Right renal cortex interstitium (tissue), 3 donors: ENCODE results near the gene SMIM7. TPM values are rescaled to one million over a fixed set of nuclear protein-coding genes. Genes with fewer than 3 reads are reported as not detected.

Source experiments
- DNase-seq, 3 donors: peaks; one replicate each; pipeline ENCODE4 v3.0.0-alpha.2; 2013; ENCODE audit warnings: low read depth in 3 of 3, low spot score in 2 of 3
- polyA plus RNA-seq, 3 donors: library from polyadenylated mRNA; unstranded; fragments of 120-200 nt; gene quantifications; one replicate each; pipeline ENCODE4 v1.2.1, GENCODE V29; 2013; ENCODE audit not compliant: insufficient read length in 3 of 3

SMIM7 gene
- polyA plus RNA-seq, 3 donors = 105 to 113 (median 110) TPM

DNA sequence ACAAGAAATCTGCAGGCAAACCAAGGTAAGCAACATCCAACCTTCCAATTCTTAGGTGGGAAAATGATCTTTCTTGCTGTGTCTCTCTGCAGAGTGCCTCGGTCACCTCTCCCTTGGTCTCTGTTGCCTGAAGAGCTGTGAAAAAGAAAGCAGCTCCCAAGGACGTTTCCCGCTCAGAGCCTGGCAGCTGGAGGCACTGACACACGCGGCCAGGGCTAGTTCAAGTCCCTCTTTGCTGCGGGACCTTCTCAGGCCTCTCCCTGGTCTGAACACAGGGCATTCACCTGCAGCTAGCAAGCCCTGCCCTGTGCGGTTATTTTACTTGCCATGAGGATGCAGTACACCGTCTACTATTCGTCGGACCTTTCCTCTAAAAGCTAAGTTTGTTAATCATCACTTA is 35.7 kb downstream of the SMIM7 start:
- DNase-seq = no peak

DNA sequence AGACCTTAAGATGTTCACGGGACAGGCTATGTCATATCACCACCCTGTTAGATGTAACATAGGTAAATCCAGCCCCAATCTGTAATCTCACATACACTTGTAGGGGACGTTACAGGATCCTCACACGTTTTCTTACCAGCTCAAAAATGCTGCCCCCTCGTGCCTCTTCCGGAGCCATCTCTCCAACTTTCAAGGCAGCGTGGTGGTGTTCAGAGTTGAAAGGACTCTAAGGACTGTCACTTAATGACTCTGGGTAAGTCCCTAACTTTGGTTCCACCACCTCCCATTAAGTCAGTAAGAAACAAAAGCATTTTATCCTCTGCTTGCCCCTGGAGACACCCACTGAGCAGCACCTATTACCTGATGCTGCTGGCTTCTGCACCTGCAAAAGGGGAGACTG is 36.4 kb downstream of the SMIM7 start:
- no peak for DNase-seq

DNA sequence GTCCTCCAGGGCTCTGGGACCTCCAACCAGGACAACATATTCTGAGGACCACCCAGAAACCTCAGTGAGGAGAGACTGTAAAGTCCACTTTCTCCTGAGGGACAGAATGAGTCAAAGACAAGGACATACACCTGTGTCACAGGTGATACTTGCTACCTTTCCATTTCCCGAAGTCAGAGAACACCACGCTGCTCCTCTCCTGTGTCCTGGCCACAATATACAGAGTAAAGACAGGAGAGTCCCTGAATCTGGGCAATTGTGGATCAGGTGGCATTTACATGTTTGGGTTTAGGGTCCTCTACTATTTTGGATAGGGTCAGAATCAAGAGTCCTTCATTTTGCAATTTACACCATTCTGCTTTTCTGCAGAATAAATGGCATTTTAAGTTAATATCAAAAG is 36.9 kb downstream of the SMIM7 start:
- DNase-seq = no peak

DNA sequence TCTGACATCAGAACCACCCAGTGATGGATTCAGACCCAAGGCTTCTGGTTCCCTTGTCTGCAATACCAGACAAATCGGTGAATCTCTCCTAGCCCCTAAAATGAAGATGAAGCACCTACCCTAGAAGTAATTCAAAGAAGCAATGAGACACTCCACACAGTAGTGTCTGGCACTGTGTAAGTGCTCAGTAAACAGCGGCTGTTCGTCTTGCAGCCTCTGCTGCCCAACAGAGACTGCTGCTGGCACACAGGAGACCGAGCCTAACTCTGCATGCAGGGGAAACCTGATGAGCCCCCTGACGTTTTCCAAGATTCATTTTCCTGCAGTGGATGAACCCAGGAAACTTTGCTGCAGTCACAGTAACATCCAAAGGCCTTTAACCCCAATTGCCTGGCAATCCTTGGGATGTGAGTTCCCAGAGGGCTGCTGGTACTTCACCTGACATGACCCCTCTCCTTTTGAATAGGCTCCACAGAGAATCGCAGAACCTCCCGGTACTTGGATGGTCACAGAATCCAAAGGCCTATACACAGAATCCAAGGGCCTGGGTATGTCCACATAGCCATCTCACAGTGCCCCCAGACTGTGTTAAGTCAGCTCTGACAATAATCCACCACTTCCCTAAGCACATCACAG is 38.7 kb downstream of the SMIM7 start:
- no peak for DNase-seq

DNA sequence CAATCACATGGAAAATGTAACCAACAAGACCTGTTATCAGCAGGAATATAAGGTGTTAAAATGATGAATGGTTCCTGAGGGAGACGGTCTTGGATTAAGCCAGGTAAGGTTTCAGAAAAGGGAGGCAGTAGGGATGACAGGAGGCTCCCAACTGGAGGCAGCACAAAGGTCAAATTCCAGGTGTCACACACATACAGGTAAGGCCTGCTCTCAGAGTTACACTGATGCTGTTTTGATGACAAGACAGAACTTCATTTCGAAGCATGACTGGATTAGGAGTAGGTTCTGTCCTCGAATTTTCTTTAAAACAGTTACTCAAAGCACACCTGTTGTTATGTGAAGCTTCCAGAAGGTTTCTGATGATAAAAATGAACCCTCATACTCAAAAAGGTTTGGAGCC is 39.4 kb downstream of the SMIM7 start:
- DNase-seq = no peak

DNA sequence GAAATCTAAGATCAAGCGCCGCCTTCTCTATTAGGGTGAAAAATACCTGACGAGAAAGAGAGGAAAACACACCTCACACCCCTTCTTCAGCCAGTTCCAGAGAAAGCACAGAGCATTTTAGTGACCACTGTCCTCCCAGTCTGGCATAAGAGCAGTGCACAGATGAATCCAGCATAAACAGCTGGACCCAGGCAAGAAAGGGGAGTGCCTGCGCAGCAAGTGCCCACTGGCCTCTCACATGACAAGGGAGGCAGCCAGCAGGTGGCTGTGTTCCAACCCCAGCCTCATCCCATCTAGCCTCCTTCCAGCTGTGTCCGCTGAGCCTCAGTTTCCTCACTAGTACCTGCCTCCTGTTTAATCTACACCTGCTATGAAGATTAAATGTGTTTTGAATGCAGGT is 39.9 kb downstream of the SMIM7 start:
- no peak for DNase-seq

DNA sequence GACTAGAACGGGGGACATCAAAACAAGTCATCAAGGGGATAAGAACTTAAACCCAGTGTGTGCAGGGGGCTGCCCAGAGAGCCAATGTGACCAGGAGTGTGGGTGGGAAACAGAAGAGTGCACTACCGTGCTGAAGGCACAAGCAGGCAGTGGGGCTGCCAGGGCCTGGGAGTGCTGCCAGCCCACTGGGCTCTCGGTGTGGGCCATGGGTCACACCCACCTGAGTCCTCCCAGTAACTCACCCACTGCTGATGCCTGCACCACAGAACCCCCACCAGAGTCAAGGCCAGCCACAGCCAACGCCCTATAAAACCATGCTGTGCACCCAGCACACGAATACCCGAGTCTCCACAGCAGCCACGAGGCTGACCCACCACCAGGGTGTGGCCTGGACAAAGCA is 40.5 kb downstream of the SMIM7 start:
- no peak for DNase-seq

DNA sequence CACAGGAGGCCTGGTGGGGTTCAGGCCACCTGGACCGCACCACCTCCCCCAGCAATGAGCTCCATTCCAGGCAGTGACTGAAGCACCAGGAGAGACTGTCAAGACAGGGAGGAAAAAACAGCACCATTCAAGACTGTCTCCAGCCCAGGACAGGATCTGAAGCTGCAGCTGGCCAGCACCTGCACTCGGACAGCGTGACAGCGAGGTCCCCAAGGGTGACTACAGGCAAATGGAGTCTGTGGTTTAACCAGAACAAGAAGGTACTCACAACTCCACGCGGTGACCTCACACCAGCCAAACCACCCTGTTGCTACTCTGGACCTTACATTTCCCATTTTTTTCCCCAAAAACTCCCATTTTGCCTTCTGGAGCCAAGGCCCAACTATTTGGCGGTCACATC is 41.7 kb downstream of the SMIM7 start:
- DNase-seq = no peak

DNA sequence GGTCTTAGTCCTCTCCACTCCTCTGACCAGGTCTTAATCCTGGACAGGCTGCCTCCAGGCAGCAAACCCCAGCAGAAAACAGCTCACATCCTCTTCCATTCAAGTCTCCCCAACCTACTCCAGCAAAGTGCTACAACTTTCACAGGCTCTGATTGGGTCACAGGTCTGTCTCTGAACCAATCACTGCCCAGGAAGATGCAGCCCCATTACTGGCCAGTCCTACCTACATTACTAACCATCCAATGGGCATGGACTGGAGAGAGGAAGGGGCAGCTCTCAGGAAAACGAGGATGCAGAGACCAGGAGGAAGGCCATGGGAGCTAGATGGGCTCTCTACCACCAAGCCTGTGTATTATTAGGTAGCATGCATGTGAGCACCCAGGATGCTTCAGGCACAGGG is 44.1 kb downstream of the SMIM7 start:
- DNase-seq = no peak

DNA sequence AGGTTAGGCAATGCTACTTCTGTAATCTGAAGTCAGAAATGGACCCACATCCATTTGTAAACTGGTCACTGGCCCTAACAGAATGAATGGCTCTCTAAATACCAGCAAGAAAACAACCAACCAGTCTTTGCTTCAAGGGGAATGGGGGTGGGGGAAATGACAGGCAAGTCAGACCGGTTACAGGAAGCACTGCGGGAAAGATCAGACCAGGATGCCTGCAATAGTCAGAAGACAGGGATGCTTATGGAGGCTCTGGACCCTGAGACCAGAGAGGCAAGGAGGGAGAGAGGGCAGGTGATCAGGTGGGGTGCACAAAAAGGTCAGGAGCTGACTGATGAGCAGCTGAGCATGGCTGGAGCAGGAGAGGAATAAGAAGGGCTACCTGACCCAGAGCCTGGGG is 45.0 kb downstream of the SMIM7 start:
- no peak for DNase-seq

DNA sequence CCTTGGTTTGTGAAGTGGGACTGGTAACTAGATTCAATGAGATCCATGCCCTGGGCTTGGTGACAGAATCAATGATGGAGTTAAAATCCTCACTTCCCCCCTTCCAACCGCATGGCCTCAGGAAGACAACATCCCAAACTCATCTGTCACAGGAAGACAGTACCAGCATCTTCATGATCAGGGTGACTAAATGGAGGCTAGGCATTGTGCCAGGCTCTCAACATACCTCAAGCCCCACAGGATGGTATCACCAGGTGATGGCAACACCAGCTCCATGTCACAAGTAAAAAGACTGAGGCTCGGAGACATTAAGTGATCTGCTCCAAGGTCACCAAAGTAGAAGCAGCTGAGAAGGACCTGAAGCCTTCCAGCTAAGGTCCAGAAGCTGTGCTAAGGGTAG is 46.1 kb downstream of the SMIM7 start:
- no peak for DNase-seq

DNA sequence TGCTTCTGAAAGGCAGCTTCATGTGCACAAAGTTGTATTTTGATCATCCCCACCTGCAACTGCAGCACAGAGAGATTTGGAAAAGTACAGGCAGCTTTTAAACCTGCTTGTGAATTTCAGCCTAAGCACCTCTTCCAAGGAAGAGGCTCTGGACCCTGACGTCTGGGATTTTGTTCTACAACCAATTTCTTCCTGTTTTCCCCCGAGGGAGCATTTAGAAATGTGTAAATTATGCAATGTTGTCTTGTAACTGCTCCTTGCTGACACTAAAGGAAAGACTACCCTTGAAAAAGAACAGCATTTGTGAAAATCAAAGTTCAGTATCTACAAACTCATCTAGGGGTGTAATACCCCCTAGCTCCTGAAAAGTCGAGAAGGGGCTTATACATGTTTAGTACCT is 47.3 kb downstream of the SMIM7 start:
- DNase-seq = no peak

DNA sequence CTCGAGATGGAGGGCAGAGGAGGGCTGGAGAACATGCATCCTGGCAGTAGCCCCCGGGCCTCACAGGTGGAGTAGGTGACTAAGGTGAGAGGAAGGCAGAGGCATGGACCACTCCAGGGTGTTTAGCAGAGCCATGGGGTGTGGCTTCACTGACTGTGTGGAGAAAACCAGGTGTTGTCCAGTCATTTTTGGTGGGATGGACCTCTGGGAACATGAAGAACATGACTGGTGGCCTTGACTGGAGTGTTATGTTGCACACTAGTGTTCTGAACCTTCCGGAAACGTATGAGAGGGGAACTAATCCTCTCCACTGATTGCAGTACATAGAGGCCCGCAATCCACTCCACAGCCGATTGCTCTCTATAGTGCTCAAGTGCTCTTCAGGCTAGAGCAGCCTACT is 48.8 kb downstream of the SMIM7 start:
- no peak for DNase-seq

DNA sequence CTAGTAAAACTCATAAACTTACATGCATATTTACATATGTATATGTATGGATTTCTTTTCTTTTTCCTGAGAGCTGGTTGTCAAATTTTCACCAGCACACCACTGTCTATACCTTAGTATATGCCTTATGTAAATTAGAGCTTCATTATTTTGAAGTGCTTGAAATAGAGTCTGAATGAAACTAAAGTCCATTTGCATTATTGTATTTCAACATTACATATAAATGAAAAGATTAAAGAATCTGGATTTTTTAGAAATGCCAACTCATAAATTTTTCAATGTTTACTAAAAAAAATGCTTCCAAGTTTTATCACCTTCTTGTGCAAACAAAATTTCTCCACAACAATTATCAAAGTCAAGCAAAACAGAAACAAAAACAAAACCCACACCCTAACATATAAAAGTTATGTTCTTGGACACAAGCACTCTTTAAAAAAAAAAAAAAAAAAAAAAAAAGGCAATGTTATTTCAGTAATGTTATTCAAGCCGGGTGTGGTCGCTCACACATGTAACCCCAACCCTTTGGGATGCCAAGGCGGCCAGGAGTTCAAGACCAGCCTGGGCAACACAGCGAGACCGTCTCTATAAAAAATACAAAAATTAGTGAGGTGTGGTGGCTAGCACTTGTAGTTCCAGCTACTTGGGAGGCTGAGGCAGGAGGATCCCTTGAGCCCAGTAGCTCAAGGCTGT is 50.3 kb downstream of the SMIM7 start:
- DNase-seq = no peak

DNA sequence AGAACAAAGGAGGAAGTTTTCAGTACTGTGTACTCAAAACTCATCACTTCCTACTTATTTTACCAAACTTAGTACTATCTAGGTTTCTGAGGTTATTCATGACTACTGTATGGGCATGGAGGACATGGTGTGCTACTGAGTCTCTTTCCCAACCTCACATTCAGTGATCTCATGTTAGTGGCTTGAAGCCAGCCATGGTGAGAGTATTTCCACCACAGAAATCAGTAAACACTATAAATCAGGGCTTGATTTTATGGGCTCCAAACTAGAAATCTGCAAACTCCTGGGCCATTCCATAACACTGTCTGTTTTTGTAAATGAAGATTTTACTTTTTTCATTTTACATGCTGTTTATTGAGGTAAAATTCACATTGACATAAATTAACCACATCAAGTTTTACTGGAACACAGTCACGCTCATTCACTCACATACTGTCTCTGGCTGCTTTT is 51.6 kb downstream of the SMIM7 start:
- DNase-seq = no peak

DNA sequence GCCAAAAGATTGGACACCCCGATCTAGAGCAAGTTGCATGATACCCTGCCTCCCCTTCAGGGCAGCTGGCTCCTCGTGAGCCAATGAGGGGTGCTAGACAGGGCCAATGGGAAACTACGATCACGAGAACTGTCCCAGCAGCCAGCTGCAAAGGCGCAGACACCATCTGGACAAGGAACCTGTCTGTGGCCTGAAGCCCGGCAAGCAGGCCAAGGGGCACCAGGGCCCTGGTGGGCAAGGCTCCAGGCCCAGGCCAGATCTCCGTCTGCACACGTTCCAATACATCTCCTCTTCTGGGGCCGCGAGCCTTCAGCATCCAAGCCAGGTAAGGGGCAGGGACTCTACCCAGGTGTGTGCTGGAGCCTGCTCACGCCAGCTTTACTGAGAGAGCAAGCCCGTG is 52.1 kb downstream of the SMIM7 start:
- DNase-seq = no peak

DNA sequence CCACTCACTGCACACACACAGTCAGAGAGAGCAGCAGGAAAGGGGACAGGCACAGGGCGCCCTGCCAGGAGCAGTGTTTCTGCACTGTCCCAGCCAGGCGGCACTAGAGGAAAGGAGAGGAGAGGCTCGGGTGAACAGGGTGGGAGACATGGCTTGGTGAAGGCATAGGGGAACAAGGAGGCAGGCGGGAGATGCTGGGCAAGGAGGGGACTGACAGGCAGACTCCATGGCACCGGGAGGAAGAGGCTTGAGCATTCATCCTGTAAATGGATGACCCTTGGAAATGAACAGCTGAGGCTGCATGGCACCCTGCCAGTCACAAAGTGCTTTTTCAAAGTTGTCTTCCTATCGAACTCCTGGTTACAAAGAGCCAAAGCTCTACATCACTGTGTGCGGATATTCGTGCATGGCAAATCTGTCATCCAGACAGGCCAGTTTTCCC is 54.4 kb downstream of the SMIM7 start:
- no peak for DNase-seq

DNA sequence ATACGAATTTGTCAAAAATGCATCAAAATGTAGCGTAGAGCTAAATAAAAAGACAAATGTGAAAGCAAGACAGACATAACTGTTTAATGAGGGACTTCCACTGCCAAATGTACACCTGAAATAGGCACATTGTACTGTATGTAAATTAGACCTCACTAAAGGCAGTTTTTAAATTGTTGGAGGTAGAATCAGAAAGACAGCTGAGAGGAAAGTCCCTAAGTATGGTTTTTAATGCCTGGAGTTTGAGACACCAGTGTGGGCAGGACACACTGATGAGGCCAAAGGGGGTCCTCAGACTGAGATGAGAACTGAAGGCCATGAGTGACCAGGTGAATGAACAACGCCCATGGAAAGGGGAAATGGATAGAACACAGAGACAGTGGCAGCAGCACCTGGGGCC is 54.8 kb downstream of the SMIM7 start:
- no peak for DNase-seq

DNA sequence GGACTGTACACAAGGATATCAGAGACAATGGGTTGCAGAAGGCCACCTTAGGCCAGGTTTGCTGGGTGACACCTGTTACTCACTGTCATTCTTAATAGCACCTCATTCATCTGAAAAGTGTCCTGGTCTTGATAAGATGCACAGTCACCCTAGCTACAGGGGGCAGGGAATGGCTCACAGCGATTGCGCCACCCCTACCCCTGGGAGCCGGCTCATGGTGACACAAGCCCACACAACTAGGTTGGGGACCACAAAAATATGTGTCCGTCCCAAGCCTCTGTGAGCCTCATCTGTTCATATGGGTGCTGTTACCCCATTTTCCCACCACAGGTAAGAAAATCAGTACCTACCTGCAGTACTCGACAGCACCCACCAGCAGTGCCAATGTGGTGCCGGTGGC is 55.3 kb downstream of the SMIM7 start:
- DNase-seq = no peak

DNA sequence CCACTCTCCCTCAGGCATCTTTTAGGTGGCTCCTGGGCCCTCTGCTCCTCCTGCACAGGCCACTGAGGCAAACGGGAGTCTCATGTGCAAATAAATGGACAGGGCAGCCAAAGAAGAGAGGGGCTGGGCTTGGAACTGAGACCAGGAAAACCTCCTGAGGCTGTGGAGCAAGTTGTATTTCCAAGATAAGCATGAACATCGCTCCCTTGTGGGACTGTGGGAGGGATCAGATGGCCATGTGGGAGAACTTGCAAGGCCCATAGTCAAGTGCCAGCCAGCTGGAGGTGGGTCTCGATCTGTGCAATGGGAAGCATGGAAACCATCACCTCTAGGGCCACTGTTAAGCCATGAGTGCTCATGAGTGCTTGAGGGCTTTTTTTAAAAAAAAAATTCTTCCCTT is 56.9 kb downstream of the SMIM7 start:
- DNase-seq = no peak

DNA sequence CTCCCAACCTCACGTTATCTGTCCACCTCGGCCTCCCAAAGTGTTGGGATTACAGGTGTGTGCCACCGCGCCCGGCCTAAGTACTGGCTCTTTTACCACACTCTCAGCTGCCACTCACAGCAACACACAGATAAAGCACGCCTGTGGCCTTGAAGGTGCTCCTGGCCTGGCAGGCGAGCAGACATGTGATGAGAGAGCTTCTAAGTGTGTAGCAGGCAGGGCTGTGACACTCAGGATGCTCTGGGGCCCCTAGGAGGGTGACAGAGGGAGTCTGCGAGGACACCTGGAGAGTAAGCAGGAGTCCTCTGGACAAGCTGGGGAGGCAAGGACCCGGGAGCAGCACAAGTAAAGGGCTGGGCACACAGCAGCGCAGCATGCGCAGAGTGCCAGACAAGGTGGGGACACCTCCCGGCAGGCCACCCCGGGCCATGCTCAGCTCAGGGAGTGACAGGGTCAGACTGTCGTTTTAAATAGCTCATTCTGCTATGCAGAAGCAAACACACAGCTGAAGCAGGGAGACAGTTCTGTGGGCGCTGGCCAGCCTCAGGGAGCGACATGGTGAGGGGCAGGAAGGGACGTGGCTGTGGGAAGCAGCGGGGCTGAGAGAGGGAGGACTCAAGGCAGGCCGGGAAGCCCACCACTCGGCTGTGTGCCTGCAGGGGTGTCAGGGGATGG is 58.4 kb downstream of the SMIM7 start:
- DNase-seq = no peak

DNA sequence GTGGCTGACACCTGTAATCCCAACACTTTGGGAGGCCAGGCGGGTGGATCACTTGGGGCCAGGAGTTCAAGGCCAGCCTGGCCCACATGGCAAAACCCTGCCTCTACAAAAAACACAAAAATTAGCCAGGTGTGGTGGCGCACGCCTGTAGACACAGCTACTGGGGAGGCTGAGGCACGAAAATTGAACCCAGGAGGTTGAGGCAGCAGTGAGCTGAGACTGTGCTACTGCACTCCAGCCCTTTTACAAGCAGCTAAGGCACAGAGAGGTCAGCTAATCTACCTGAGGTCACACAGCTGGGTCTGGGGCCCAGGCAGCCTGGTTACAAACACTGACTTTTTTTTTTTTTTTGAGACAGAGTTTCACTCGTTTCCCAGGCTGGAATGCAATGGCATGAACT is 59.1 kb downstream of the SMIM7 start:
- no peak for DNase-seq
